ENCODE data around the gene TEAD3. TPM values are rescaled to one million over a fixed set of nuclear protein-coding genes. Genes with fewer than 3 reads are reported as not detected.

TEAD3 gene
- total RNA-seq, 1 donor from 2014 or later = 57.1 TPM

DNA sequence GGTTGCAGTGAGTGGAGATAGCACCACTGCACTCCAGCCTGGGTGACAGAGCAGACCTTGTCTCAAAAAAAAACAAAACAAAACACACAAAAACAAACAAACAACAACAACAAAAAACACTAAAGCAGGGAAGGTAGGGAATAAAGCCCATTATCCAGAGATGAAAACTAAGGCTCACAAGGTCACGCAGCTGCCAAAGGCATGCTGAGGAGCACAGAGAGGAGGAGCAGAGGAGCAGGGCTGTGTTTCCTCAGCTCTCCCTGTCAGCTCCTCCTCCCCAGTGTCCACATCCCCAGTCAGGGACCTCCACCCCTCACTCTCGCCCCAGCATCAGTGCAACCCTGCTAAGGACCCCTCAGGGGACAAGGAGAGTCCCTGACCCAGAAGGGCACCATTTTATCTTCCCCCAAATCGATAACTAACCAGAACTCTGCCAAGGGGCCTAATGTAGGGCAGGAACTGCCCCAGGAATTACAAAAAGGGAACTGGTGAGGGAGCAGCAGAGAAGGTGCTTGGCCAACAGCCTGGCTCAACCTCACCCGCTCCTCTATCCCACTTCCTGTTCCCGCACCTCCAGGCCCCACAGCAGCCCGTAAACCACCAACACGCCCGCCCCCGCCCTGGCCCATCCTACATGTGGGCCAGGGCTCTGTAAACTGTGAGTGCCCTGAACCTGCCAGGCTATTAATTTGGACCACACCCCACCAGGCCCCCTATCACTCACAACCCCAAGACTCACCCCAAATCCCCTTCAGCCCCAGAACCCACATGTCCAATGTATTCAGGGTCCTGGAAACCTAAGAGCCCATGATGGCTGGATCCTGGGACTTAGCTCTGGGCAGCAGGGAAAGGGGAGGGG lies 9.0 kb downstream of the TEAD3 start:
- Mint-ChIP-seq H3K9me3 (ENCODE audit: low read depth) (no peaks in the 10 kb centered on the region), H3K36me3 (ENCODE audit: low read depth) (peaks cover 4% of the 10 kb centered on the region), H3K27ac (ENCODE audit: unreplicated experiment) (peak overlapping the region; percentile 89), H3K4me3 (ENCODE audit: unreplicated experiment) (peak overlapping the region; percentile 25), H3K4me1 (ENCODE audit: low read depth) (peaks cover 68% of the 10 kb centered on the region), H3K27me3 (ENCODE audit: low read depth) (no peaks in the 10 kb centered on the region)
- TF ChIP-seq CTCF (IDR thresholded peaks at IDR 0.05) = no peak
- no peak for DNase-seq (ENCODE audit: low spot score)

DNA sequence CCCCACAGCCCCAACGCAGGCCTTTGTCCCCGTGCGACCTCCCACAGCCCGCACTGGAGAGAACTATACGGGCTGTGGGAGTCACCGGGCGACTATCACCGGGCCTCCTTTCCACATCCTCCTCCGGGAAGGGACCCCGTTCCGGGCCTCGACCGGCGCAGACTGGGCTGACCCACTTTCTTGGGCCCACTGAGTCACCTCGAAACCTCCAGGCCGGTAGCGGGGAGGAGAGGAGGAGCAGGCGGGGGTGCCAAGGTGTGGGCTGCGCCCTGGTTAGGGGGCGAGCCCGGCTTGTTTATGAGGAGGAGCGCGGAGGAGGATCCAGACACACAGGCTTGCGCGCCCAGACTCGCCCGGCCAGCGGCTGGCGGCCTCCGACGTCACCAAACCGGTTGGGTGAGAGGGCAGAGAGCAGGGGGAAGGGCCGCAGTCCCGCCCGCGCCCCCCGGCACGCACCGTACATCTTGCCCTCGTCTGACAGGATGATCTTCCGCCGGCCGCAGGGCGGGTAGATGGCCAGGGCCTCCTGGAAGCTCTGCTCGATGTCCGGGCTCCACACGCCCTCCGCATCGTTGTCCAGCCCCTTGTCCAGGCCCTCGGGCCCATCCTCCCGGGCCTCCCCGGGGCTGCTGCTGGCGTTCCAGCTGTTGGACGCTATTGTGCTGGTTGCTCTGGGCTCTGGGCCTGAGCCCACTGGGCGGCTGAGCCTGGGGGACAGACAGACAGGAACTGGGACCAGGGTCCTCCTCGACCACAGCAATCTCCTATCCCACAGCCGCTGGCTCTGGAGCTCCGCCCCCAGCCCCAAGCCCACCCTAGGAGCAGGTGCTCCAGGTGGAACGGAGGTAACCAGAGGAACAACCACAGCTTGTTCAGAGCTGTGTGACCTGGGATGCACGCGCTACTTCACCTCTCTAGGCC lies 10.6 kb downstream of the TEAD3 start:
- Mint-ChIP-seq H3K27me3 (ENCODE audit: low read depth) (no peaks in the 10 kb centered on the region), H3K27ac (ENCODE audit: unreplicated experiment) (peak overlapping the region; percentile 37), H3K4me3 (ENCODE audit: unreplicated experiment) (no peak overlapping the region), H3K9me3 (ENCODE audit: low read depth) (no peaks in the 10 kb centered on the region), H3K36me3 (ENCODE audit: low read depth) (peaks cover 6% of the 10 kb centered on the region), H3K4me1 (ENCODE audit: low read depth) (peaks cover 52% of the 10 kb centered on the region)
- DNase-seq (ENCODE audit: low spot score) = no peak
- no peak for TF ChIP-seq CTCF (IDR thresholded peaks at IDR 0.05)

DNA sequence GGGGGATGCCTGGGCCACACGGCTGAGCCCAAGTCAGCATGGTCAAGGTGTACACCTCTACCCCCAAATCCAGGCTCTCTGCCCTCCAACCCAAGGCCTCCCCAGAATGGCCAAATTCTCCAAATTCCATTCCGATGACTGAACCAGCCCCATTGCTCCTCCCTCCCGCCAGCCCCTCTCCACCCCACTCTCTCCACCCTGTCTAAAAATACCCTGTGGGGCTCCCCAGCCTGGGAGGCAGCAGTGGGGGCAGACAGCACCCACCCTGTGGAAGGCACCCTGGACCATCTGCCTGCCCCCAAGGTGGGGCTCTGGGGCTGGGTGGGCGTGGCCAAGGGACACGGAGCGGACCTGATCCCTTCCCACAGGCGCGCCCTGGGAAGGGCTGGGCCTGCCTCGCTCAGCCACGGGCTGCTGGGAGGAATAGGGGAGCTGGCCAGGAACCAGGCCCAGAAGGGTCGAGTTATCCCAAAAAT lies 11.4 kb downstream of the TEAD3 start:
- Mint-ChIP-seq H3K9me3 (ENCODE audit: low read depth) (no peaks in the 10 kb centered on the region), H3K27ac (ENCODE audit: unreplicated experiment) (peak overlapping the region; percentile 79), H3K4me1 (ENCODE audit: low read depth) (peaks cover 44% of the 10 kb centered on the region), H3K36me3 (ENCODE audit: low read depth) (peaks cover 6% of the 10 kb centered on the region), H3K27me3 (ENCODE audit: low read depth) (no peaks in the 10 kb centered on the region), H3K4me3 (ENCODE audit: unreplicated experiment) (peak overlapping the region; percentile 4)
- DNase-seq (ENCODE audit: low spot score) = no peak
- TF ChIP-seq CTCF (IDR thresholded peaks at IDR 0.05) = no peak

DNA sequence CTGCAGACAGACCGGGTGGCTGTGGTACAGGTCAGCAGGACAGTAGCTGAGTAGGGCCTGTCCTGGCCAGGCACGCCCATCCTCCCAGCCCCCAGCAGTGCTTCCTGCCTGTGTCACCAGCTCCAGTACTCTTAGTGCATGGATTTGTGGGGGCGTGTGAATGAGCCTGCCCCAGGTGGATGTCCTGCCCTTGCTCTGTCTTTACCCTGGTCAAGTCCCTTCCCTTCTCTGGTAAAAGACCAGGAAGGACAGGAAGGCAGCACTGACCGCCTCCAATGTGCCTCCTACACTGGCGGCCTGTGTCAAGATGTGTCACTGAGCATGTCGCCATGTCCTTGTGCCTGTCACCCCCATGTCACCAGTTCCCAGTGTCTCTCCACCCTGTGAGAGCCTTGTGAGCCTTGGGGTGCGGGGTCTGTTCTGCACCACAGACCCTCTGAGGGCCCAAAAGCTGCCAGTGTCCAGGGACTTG lies 11.9 kb downstream of the TEAD3 start:
- no peaks in the 10 kb centered on the region for H3K27me3 Mint-ChIP-seq (ENCODE audit: low read depth)
- no peak for TF ChIP-seq CTCF (IDR thresholded peaks at IDR 0.05)
- DNase-seq (ENCODE audit: low spot score) = no peak
- no peaks in the 10 kb centered on the region for H3K9me3 Mint-ChIP-seq (ENCODE audit: low read depth)
- H3K4me3 Mint-ChIP-seq (ENCODE audit: unreplicated experiment) = peak overlapping the region; percentile 4
- H3K4me1 Mint-ChIP-seq (ENCODE audit: low read depth) = peaks cover 39% of the 10 kb centered on the region
- H3K27ac Mint-ChIP-seq (ENCODE audit: unreplicated experiment) = peak overlapping the region; percentile 79
- peaks cover 6% of the 10 kb centered on the region for H3K36me3 Mint-ChIP-seq (ENCODE audit: low read depth)

Measured in chondrocyte (in vitro differentiated cells).